Common myeloid progenitor, CD34-positive (primary cell): ENCODE measurements around the gene STYXL1.

Source experiments
- CTCF ChIA-PET: fragments of 350-600 bp; sonication (Branson Sonifier 250); formaldehyde crosslinking; loops from one replicate; lab custom pipeline; 2021; ENCODE audit warnings: antibody characterized with exemption; lab: Charles Lee
- POLR2A ChIA-PET: fragments of 350-600 bp; sonication (Branson Sonifier 250); formaldehyde crosslinking; loops from one replicate; lab custom pipeline; 2021; ENCODE audit warnings: antibody characterized with exemption; lab: Charles Lee
- DNase-seq, 3 donors: peaks; one replicate each; pipeline versions ENCODE4 v3.0.0 to v3.0.0-alpha.2; 2013
- H3K27ac ChIP-seq, 2 experiments: 1 replicate in 1 of 2; 2 replicates in 1 of 2; pipeline ENCODE4 v1.7.0; 2013; ENCODE audit warnings: inconsistent platforms in 2 of 2, low read length in 2 of 2, mild to moderate bottlenecking in 2 of 2, low read depth in 1 of 2, moderate library complexity in 1 of 2; ENCODE audit not compliant: severe bottlenecking in 2 of 2, insufficient read depth in 1 of 2, poor library complexity in 1 of 2
- H3K27me3 ChIP-seq, 5 experiments: replicated peaks in 2 of 5; 1 replicate in 3 of 5; 2 replicates in 2 of 5; pipeline versions ENCODE4 v1.6.1 to v1.7.0; 2013; ENCODE audit warnings: low read length in 4 of 5, mild to moderate bottlenecking in 2 of 5, moderate library complexity in 2 of 5, inconsistent platforms in 1 of 5; ENCODE audit not compliant: insufficient read depth in 5 of 5, control insufficient read depth in 4 of 5
- H3K36me3 ChIP-seq, 4 experiments: 1 replicate in 2 of 4; 2 replicates in 2 of 4; pipeline versions ENCODE4 v1.6.1 to v1.7.0; 2013; ENCODE audit warnings: low read length in 3 of 4, control low read depth in 1 of 4, mild to moderate bottlenecking in 1 of 4; ENCODE audit not compliant: control insufficient read depth in 4 of 4, insufficient read depth in 4 of 4
- H3K4me1 ChIP-seq, 4 experiments: 1 replicate in 3 of 4; 2 replicates in 1 of 4; pipeline versions ENCODE4 v1.6.1 to v1.7.1; 2013; ENCODE audit warnings: low read length in 3 of 4, mild to moderate bottlenecking in 3 of 4, control low read depth in 1 of 4, inconsistent platforms in 1 of 4, moderate library complexity in 1 of 4; ENCODE audit not compliant: control insufficient read depth in 4 of 4, insufficient read depth in 4 of 4; ENCODE audit errors: control extremely low read depth in 1 of 4
- H3K4me3 ChIP-seq, 7 experiments: 1 replicate in 4 of 7; 2 replicates in 3 of 7; pipeline versions ENCODE4 v1.5.1 to v1.7.0; 2013; ENCODE audit warnings: mild to moderate bottlenecking in 7 of 7, low read length in 6 of 7, moderate library complexity in 6 of 7, inconsistent platforms in 2 of 7, low read depth in 2 of 7, control low read depth in 1 of 7; ENCODE audit not compliant: insufficient read depth in 4 of 7, control insufficient read depth in 1 of 7; ENCODE audit errors: extremely low read depth in 1 of 7
- H3K9me3 ChIP-seq, 5 experiments: 1 replicate in 4 of 5; 2 replicates in 1 of 5; pipeline versions ENCODE4 v1.6.1 to v1.7.1; 2013; ENCODE audit warnings: low read length in 4 of 5, mild to moderate bottlenecking in 2 of 5, inconsistent platforms in 1 of 5, low read depth in 1 of 5, moderate library complexity in 1 of 5; ENCODE audit not compliant: control insufficient read depth in 4 of 5, insufficient read depth in 2 of 5; ENCODE audit errors: control extremely low read depth in 1 of 5
- WGBS: methylation state at CpG from one replicate; pipeline ENCODE4 v1.1.5; 2013; ENCODE audit not compliant: insufficient coverage; 5-methylcytosine and 5-hydroxymethylcytosine counted together

STYXL1 gene

DNA sequence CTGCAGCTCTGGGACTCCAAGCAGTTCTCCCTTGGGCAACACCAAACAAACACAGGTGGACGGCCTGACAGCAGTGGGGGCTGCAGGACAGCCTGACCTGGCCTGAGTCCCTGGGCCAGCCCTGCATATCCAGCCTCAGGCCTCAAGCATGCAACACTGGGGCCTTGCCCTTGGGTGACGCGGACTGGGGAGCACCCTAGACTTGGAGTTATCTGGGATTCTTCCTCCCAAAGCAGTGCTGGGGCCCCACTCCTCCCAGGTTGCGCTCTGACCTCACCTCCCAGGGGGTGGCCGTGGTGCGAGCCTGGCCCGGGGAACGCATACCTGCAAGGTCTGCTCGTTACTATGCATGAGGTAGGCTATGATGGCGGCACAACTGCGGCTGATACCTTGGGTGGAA lies 47.2 kb downstream of the STYXL1 start:
- H3K4me1 ChIP-seq: peaks cover 0 to 10% (median 0%) of the 10 kb centered on the region in 4 experiments
- H3K27me3 ChIP-seq: peaks cover 0 to 10% (median 0%) of the 10 kb centered on the region in 5 experiments
- no peaks in the 10 kb centered on the region for H3K9me3 ChIP-seq
- peaks cover 7 to 50% (median 30%) of the 10 kb centered on the region in 4 experiments for H3K36me3 ChIP-seq
- no peak overlapping the region for H3K4me3 ChIP-seq
- WGBS: 100% methylated on average over 9 of the region's 11 CpGs
- CTCF ChIA-PET: interaction anchor here (1.0 kb wide), 1 partner anchor 20 kb away, joined by 6 read pairs; no protein-coding TSS in a partner anchor
- POLR2A ChIA-PET: no interaction called here
- H3K27ac ChIP-seq: no peak overlapping the region
- no peak for DNase-seq

GRCh38 chr7:75998038-75998437 lies 49.8 kb downstream of the STYXL1 start:
- no peak overlapping the region for H3K27ac ChIP-seq
- no peaks in the 10 kb centered on the region for H3K27me3 ChIP-seq
- H3K9me3 ChIP-seq: no peaks in the 10 kb centered on the region
- ChIA-PET CTCF (interaction anchor here (1.3 kb wide), 1 partner anchor 22 kb away, joined by 3 read pairs; no protein-coding TSS in a partner anchor), POLR2A (no interaction called here)
- 100% methylated on average over 1 of the region's 1 CpG for WGBS
- peaks cover 7 to 32% (median 20%) of the 10 kb centered on the region in 4 experiments for H3K36me3 ChIP-seq
- H3K4me1 ChIP-seq: peaks cover 0 to 25% (median 13%) of the 10 kb centered on the region in 4 experiments
- no peak for DNase-seq
- H3K4me3 ChIP-seq: no peak overlapping the region

DNA sequence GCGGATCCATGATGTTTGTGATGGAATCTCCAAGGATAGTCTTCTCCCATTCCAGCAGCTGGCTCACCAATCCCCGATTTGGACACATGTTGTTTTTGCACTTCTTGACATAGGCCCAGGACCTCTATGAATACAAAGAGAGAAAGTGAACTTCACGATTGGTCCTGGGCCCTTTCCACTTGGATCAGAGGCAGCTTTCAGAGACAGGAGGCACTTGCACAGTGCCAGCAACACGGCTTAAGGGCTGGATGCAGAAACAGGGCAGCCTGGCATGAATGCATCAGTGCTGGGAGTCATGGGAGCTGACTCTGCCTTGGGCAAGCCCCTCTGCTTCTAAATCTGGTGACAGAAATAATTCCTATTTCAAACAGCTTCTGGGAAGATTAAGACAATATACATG lies 51.3 kb downstream of the STYXL1 start:
- H3K4me1 ChIP-seq: peaks cover 0 to 25% (median 13%) of the 10 kb centered on the region in 4 experiments
- H3K36me3 ChIP-seq: peaks cover 7 to 22% (median 15%) of the 10 kb centered on the region in 4 experiments
- no peak for DNase-seq
- WGBS: 91% methylated on average over 4 of the region's 4 CpGs
- no peak overlapping the region for H3K4me3 ChIP-seq
- ChIA-PET POLR2A (no interaction called here), CTCF (no interaction called here)
- H3K27ac ChIP-seq: no peak overlapping the region
- no peaks in the 10 kb centered on the region for H3K9me3 ChIP-seq
- H3K27me3 ChIP-seq: no peaks in the 10 kb centered on the region

DNA sequence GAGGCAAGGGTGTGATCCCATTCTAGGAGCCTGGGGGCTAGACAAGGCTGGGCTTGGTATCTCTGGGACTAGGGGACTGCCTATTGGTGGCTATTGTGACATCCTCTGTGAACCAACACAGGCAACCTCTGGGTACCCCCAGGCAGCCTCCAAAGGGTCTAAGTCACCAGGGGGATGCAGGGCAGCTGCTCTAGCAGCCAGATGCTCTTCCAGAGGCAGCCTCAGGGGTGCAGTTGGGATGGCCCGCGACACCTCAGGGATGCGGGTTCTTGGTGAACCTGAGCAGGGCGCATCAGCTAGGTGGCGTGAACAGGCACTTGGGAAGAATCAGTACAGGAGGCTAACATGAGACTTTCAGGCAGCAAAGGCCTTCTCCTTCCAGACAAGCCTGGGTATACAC lies 51.8 kb downstream of the STYXL1 start:
- Histone ChIP-seq H3K9me3 (no peaks in the 10 kb centered on the region), H3K27me3 (no peaks in the 10 kb centered on the region), H3K4me3 (no peak overlapping the region), H3K27ac (no peak overlapping the region), H3K36me3 (peaks cover 6 to 19% (median 13%) of the 10 kb centered on the region in 4 experiments), H3K4me1 (peaks cover 0 to 25% (median 13%) of the 10 kb centered on the region in 4 experiments)
- 96% methylated on average over 5 of the region's 5 CpGs for WGBS
- CTCF ChIA-PET: no interaction called here
- DNase-seq: no peak
- POLR2A ChIA-PET: no interaction called here

- H3K27ac ChIP-seq: no peak overlapping the region
These were observed 52.7 kb downstream of the STYXL1 start for GRCh38 chr7:75995052-75995471.

GRCh38 chr7:75994388-75995051 lies 53.3 kb downstream of the STYXL1 start, which contains the start of gene TMEM120A:
Gene TMEM120A, minus strand, starts transcription at chr7:75994595. Its CDS starts 25 bp downstream, at chr7:75994570.
- H3K4me3 ChIP-seq: peak within 1 kb of the TSS; percentile 61 to 89 (median 69)
- peaks cover 0 to 25% (median 13%) of the 10 kb centered on the region in 4 experiments for H3K4me1 ChIP-seq
- no peaks in the 10 kb centered on the region for H3K27me3 ChIP-seq
- peak; percentile 81 to 92 (median 91) for DNase-seq
- 2% methylated on average over 50 of the region's 51 CpGs for WGBS
- peaks cover 0 to 10% (median 6%) of the 10 kb centered on the region in 4 experiments for H3K36me3 ChIP-seq
- no peaks in the 10 kb centered on the region for H3K9me3 ChIP-seq
- ChIA-PET CTCF (interaction anchor here (0.7 kb wide), 1 partner anchor 26 kb away, joined by 3 read pairs; no protein-coding TSS in a partner anchor), POLR2A (interaction anchor here (0.6 kb wide), 1 partner anchor 9 kb away, joined by 6 read pairs; no protein-coding TSS in a partner anchor)
- no peak within 1 kb of the TSS for H3K27ac ChIP-seq

More at GRCh38 chr7:75995052-75995471, 52.7 kb downstream of the STYXL1 start:
- H3K4me3 ChIP-seq: peak overlapping the region in 5 of 7 experiments; percentile 68 to 89 (median 74)
- no peak for DNase-seq
- no peaks in the 10 kb centered on the region for H3K9me3 ChIP-seq
- no peaks in the 10 kb centered on the region for H3K27me3 ChIP-seq
- CTCF ChIA-PET: interaction anchor here (0.7 kb wide), 1 partner anchor 25 kb away, joined by 3 read pairs; no protein-coding TSS in a partner anchor
- WGBS: 99% methylated on average over 8 of the region's 11 CpGs
- peaks cover 1 to 10% (median 6%) of the 10 kb centered on the region in 4 experiments for H3K36me3 ChIP-seq
- POLR2A ChIA-PET: interaction anchor here (0.6 kb wide), 1 partner anchor 9 kb away, joined by 6 read pairs; no protein-coding TSS in a partner anchor
- H3K4me1 ChIP-seq: peaks cover 0 to 25% (median 13%) of the 10 kb centered on the region in 4 experiments
